Measurements from ENCODE around the gene HPCAL1. TPM values are rescaled to one million over a fixed set of nuclear protein-coding genes. Genes with fewer than 3 reads are reported as not detected.
A peak's percentile ranks its signal among the peaks of the same experiment; 100 is the strongest.

Gene HPCAL1
- total RNA-seq, 1 donor from 2014 or later = 17.3 TPM

DNA sequence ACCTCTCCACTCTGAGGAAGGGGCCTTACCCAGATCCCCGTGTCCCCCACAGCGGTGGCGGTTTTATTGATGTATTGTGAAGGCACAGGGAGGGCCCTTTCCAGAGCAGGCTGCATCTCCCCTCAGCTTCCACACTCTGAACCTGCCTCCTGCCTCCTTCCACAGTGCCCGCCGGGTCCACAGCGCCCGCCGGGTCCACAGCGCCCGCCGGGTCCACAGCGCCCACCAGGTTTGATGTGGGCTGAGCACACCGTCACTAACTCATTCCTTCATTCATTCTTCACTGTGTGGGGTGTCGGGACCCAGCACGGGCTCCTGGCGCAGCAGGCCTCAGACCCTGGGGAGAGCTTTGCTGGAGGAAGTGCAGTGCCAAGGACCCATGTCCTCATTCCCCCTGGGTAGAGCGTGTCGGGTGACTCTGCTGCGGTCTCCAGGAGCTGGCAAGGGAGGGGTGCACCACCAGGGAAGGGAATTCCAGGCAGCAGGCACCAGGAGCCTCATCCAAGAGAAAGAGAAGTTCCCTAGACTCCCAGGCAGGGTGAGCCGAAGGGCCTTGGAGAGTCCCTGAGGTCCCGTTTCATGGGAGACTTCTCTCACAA, 57.1 kb downstream of the HPCAL1 start:
- H3K27me3 Mint-ChIP-seq (ENCODE audit: low read depth) = no peaks in the 10 kb centered on the region
- TF ChIP-seq, protein P1, sequence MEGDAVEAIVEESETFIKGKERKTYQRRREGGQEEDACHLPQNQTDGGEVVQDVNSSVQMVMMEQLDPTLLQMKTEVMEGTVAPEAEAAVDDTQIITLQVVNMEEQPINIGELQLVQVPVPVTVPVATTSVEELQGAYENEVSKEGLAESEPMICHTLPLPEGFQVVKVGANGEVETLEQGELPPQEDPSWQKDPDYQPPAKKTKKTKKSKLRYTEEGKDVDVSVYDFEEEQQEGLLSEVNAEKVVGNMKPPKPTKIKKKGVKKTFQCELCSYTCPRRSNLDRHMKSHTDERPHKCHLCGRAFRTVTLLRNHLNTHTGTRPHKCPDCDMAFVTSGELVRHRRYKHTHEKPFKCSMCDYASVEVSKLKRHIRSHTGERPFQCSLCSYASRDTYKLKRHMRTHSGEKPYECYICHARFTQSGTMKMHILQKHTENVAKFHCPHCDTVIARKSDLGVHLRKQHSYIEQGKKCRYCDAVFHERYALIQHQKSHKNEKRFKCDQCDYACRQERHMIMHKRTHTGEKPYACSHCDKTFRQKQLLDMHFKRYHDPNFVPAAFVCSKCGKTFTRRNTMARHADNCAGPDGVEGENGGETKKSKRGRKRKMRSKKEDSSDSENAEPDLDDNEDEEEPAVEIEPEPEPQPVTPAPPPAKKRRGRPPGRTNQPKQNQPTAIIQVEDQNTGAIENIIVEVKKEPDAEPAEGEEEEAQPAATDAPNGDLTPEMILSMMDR (conservative IDR thresholded peaks at IDR 0.05) = no peak
- peaks cover 17% of the 10 kb centered on the region for H3K4me1 Mint-ChIP-seq
- no peaks in the 10 kb centered on the region for H3K9me3 Mint-ChIP-seq
- no peak overlapping the region for H3K4me3 Mint-ChIP-seq
- H3K27ac Mint-ChIP-seq (ENCODE audit: unreplicated experiment) = no peak overlapping the region
- H3K36me3 Mint-ChIP-seq (ENCODE audit: low read depth) = no peaks in the 10 kb centered on the region
- DNase-seq (ENCODE audit: low read depth, low spot score) = no peak

DNA sequence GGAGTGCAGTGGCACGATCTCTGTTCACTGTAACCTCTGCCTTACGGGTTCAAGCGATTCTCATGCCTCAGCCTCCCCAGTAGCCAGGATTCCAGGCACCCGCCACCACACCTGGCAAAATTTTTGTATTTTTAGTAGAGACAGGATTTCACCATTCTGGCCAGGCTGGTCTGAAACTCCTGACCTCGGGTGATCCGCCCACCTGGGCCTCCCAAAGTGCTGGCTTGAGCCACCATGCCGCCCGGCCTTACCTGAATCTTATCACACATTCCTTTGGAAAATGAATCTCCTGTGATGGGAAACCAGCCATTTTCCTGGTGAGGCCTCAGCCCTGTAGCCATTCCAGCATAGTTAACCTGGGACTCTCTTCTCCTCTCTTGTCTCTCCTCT, 57.8 kb downstream of the HPCAL1 start:
- peaks cover 17% of the 10 kb centered on the region for H3K4me1 Mint-ChIP-seq
- no peaks in the 10 kb centered on the region for H3K36me3 Mint-ChIP-seq (ENCODE audit: low read depth)
- H3K4me3 Mint-ChIP-seq = no peak overlapping the region
- H3K27me3 Mint-ChIP-seq (ENCODE audit: low read depth) = no peaks in the 10 kb centered on the region
- H3K27ac Mint-ChIP-seq (ENCODE audit: unreplicated experiment) = no peak overlapping the region
- no peaks in the 10 kb centered on the region for H3K9me3 Mint-ChIP-seq
- TF ChIP-seq, protein P1 (conservative IDR thresholded peaks at IDR 0.05) = no peak
- no peak for DNase-seq (ENCODE audit: low read depth, low spot score)

DNA sequence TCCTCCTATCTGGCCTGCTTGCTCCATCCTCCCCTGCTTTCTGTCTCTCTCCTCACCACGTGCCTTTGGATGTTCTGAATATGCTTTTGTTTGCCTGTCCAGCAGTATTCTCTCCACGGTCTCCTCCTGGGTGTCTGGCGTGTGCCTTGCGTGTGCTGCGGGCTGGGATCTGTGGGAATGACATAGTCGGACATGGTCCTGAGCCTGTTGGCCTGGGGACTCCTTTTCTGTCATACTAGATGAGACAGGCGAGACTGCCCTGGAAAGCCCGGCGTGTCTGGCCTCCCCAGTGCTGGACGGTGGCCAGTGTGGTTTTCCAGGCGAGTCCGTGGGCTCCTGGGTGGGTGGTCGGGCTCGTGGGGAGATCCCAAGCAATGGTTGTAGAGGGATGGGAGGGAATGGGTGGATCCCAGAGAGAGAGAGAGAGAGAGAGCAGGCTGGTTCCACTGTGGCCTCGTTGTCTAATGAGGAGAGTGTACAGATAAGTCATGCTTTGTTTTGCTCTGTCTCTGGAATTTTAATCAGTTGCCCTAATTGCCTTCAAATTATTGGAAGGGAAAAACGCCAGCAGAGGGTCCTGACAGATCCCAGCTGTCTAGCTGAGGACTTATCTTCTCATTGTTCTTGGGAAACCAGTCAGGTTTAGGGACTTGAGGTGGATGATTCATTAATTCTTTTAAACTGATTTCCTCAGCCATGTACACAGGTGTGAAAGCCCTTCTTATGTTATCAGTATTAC, 58.3 kb downstream of the HPCAL1 start:
- Mint-ChIP-seq H3K27ac (ENCODE audit: unreplicated experiment) (peak overlapping the region; percentile 83), H3K36me3 (ENCODE audit: low read depth) (no peaks in the 10 kb centered on the region)

DNA sequence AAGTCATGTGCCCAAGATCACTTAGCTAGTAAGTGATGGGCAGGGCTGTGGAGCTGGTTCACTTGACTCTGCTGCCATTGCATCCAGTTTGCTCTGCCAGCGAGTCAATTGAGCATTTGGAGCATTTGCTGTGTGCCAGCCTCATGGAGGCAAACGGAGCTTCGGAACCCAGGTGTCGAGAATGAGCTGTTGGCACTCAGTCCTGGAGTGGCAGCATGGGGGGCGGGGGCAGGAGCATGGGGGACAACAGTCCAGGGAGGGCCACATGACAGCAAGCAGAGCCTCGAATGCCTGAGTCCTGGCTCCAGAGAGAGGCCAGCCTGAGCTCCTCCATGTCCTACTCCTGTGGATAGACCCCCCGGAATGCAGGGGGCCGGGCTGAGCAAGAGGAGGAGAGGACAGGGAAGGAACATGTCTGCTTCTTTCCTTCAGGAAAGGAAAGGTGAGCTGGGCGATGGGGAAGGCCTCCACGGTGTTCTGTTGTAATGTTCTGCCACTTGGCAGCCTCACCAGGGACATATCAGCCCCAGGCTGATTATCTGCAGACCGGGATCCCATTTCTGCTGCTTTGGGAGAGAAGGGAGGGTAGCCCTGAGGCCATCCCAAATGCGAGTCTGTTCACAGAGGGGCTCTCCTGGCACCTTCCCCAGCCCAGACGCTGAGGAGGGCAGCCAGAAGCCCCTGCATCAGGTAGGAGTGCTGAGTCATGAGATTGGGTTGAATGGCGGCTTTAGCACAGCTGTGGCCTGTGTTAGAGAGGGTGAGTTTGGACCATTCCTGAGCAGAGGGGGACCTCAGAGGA, 59.6 kb downstream of the HPCAL1 start:
- TF ChIP-seq, protein P1 (conservative IDR thresholded peaks at IDR 0.05) = no peak
- Mint-ChIP-seq H3K9me3 (no peaks in the 10 kb centered on the region), H3K27ac (ENCODE audit: unreplicated experiment) (peak overlapping the region; percentile 57), H3K4me1 (peaks cover 8% of the 10 kb centered on the region), H3K36me3 (ENCODE audit: low read depth) (no peaks in the 10 kb centered on the region), H3K4me3 (no peak overlapping the region), H3K27me3 (ENCODE audit: low read depth) (no peaks in the 10 kb centered on the region)
- DNase-seq (ENCODE audit: low read depth, low spot score) = no peak

More for the DNA sequence above, 58.3 kb downstream of the HPCAL1 start:
- Mint-ChIP-seq H3K4me3 (no peak overlapping the region), H3K27me3 (ENCODE audit: low read depth) (no peaks in the 10 kb centered on the region), H3K4me1 (peaks cover 11% of the 10 kb centered on the region), H3K9me3 (no peaks in the 10 kb centered on the region)
- DNase-seq (ENCODE audit: low read depth, low spot score) = no peak
- TF ChIP-seq, protein P1 (conservative IDR thresholded peaks at IDR 0.05) = no peak

DNA sequence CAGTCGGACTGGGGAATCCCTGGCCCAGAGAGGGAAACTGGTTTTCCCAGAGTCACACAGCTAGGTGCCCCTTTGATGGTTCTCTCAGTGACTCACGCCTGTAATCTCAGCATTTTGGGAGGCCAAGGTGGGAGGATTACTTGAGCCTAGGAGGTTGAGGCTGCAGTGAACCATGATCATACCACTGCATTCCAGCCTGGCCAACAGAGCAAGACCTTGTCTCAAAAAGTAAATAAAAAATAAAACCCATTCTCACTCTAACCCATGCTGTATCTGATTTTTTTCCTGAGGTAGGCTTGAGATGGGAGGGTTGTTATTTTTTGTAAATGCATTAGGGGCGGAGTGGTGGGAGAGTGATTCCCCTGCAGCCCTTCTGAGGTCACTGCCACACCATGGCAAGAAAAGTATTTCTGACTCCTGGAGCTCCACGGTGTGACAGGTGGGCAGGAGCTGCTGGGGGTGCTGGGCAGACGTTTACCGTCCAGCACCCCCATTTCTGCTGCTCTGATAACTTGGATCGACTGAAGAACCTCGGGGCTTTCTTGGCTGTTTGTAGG, 60.3 kb downstream of the HPCAL1 start:
- H3K4me3 Mint-ChIP-seq = no peak overlapping the region
- DNase-seq (ENCODE audit: low read depth, low spot score) = no peak
- TF ChIP-seq, protein P1 (conservative IDR thresholded peaks at IDR 0.05) = no peak
- H3K27ac Mint-ChIP-seq (ENCODE audit: unreplicated experiment) = no peak overlapping the region
- H3K27me3 Mint-ChIP-seq (ENCODE audit: low read depth) = no peaks in the 10 kb centered on the region
- peaks cover 8% of the 10 kb centered on the region for H3K4me1 Mint-ChIP-seq
- H3K9me3 Mint-ChIP-seq = no peaks in the 10 kb centered on the region
- H3K36me3 Mint-ChIP-seq (ENCODE audit: low read depth) = no peaks in the 10 kb centered on the region

Data from neural crest cell (in vitro differentiated cells).